GM13976 (cell line): ENCODE results near the gene AGPS.
"Not testable (repeated sequence)": the region's sequence is repeated elsewhere in the genome, so short reads cannot be mapped to it uniquely, and the experiment has no call there.

Source experiments
- DNase-seq: peaks from one replicate; pipeline ENCODE4 v3.0.0; 2012; ENCODE audit warnings: low spot score
- CTCF ChIP-seq: IDR thresholded peaks from 2 replicates; pipeline ENCODE4 v1.5.1; 2012; ENCODE audit warnings: borderline replicate concordance, mild to moderate bottlenecking; ENCODE audit not compliant: insufficient read depth; ENCODE audit errors: extremely low read depth, missing control alignments, control extremely low read depth
- in situ Hi-C: fragments of 300-500 bp; cut with MboI; formaldehyde crosslinking; loops from one replicate; pipeline ENCODE4 v1.12.0; 2022; ENCODE audit warnings: low sequenced_read_pairs, mixed read lengths, inconsistent platforms; ENCODE audit not compliant: unreplicated experiment

The AGPS gene

GRCh38 chr2:177550264-177551200 lies 158.0 kb downstream of the AGPS start:
- no peak for TF ChIP-seq CTCF
- in situ Hi-C loops = no loop called here
- no peak for DNase-seq

- in situ Hi-C loops, DNase-seq: not testable (repeated sequence)
Measured at GRCh38 chr2:177551360-177551759, 158.8 kb downstream of the AGPS start.

GRCh38 chr2:177551989-177552421 lies 159.4 kb downstream of the AGPS start:
- in situ Hi-C loops = no loop called here
- TF ChIP-seq CTCF = no peak
- DNase-seq = no peak

GRCh38 chr2:177552422-177553175 lies 160.0 kb downstream of the AGPS start:
- DNase-seq = peak; percentile 89
- no peak for TF ChIP-seq CTCF
- in situ Hi-C loops = no loop called here

- TF ChIP-seq CTCF = no peak
- in situ Hi-C loops = no loop called here
- no peak for DNase-seq
Measured at GRCh38 chr2:177553176-177553884, 160.8 kb downstream of the AGPS start.

- in situ Hi-C loops = no loop called here
- no peak for DNase-seq
- no peak for TF ChIP-seq CTCF
Measured at GRCh38 chr2:177554365-177554764, 161.8 kb downstream of the AGPS start.

GRCh38 chr2:177556153-177556552 lies 163.6 kb downstream of the AGPS start:
- in situ Hi-C loops = no loop called here
- TF ChIP-seq CTCF = no peak
- DNase-seq = no peak
